Activated CD4-positive, alpha-beta T cell treated with anti-CD3 and anti-CD28 coated beads for 36 hours (primary cell): ENCODE data around the gene GSPT1. TPM values are rescaled to one million over a fixed set of nuclear protein-coding genes. Genes with fewer than 3 reads are reported as not detected.
A peak's percentile ranks its signal among the peaks of the same experiment; 100 is the strongest.
"Not testable (repeated sequence)": the region's sequence is repeated elsewhere in the genome, so short reads cannot be mapped to it uniquely, and the experiment has no call there.

Source experiments
- ATAC-seq: fragments of 200-7000 bp; cut with Tn5 transposase; one replicate; pipeline ENCODE4 v1.10.0; 2021; ENCODE audit warnings: mild to moderate bottlenecking, moderate library complexity
- CTCF ChIA-PET: fragments of 350-600 bp; sonication (Branson Sonifier 250); formaldehyde crosslinking; loops from one replicate; lab custom pipeline; 2021; ENCODE audit warnings: antibody characterized with exemption; lab: Charles Lee
- POLR2A ChIA-PET: fragments of 350-600 bp; sonication (Branson Sonifier 250); formaldehyde crosslinking; loops from one replicate; lab custom pipeline; 2021; ENCODE audit warnings: antibody characterized with exemption, inconsistent platforms; lab: Charles Lee
- DNase-seq: peaks from one replicate; pipeline ENCODE4 v3.0.0-alpha.2; 2020
- H3K27ac Mint-ChIP-seq: one replicate; pipeline ENCODE4 v1.8.0; 2021; ENCODE audit warnings: mixed read lengths
- H3K27me3 Mint-ChIP-seq: one replicate; pipeline ENCODE4 v1.8.0; 2021; ENCODE audit warnings: mixed read lengths
- H3K36me3 Mint-ChIP-seq: one replicate; pipeline ENCODE4 v1.8.0; 2021; ENCODE audit warnings: low read depth, mixed read lengths
- H3K4me1 Mint-ChIP-seq: one replicate; pipeline ENCODE4 v1.8.0; 2021; ENCODE audit warnings: mixed read lengths
- H3K4me3 Mint-ChIP-seq: one replicate; pipeline ENCODE4 v1.8.0; 2021; ENCODE audit warnings: mild to moderate bottlenecking, moderate library complexity, mixed read lengths
- H3K9me3 Mint-ChIP-seq: one replicate; pipeline ENCODE4 v1.8.0; 2021; ENCODE audit warnings: low read depth, mixed read lengths
- intact Hi-C, 2 experiments: fragments of 100-400 bp; cut with DNase I in 1 of 2; cut with micrococcal nuclease in 1 of 2; formaldehyde crosslinking; loops; one replicate each; pipeline versions ENCODE4 v1.14.2 to v1.15.1; 2022 to 2024; cut with DNase I, micrococcal nuclease
- total RNA-seq, 2 experiments: library from RNA; stranded (reverse); gene quantifications; one replicate each; pipeline ENCODE4 v1.2.3, GENCODE V29; 2021

The GSPT1 gene
- total RNA-seq, 2 experiments from 2014 or later, result 234 to 260 TPM

DNA sequence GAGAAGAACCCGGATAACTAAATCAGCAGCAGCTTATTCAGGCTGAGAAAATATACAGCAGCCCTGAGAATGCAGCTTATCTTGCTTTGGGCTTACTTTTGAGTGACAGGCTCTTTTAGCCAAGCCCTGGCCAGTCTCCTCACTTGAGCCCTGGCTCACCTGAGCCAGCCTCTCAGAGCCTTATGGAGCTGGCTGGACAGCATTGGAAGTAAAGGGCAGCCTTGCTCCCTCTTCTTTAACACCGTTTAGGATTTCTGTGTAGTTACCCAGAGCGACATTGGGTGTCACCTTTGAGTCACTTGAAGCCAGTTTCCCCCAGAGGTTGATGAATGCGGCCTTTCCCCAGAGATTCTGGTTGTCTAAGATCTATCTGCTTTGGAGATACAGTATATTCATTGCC lies 33.8 kb upstream of the GSPT1 start:
- no peaks in the 10 kb centered on the region for H3K9me3 Mint-ChIP-seq
- H3K4me3 Mint-ChIP-seq, result no peak overlapping the region
- ATAC-seq, result peak; percentile 69
- no peak overlapping the region for H3K27ac Mint-ChIP-seq
- H3K27me3 Mint-ChIP-seq, result no peaks in the 10 kb centered on the region
- ChIA-PET CTCF (interaction anchor here (0.6 to 1.9 kb wide), 7 partner anchors 114 to 553 kb away, joined by 3 to 15 read pairs (median 3); no protein-coding TSS in a partner anchor), POLR2A (no interaction called here)
- H3K36me3 Mint-ChIP-seq, result no peaks in the 10 kb centered on the region
- intact Hi-C loops, result loop anchor here (1.0 kb wide), 2 partner anchors 118 to 119 kb away; no protein-coding TSS in a partner anchor
- no peaks in the 10 kb centered on the region for H3K4me1 Mint-ChIP-seq
- DNase-seq, result peak; percentile 25

DNA sequence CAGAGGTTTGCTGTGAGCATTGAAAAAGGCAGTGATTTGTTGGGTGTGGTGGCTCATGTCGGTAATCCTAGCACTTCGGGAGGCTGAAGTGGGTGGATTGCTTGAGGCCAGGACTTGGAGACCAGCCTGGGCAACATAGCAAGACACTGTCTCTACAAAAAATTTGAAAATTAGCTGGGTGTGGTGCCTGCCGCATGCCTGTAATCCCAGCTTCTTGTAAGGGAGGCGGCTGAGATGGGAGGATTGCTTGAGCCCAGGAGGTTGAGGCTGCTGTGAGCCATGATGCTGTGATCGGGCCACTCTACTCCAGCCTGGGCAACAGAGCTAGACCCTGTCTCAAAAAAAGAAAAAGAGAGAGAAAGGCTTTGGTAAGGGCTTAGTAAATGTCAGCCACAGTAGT lies 33.1 kb upstream of the GSPT1 start:
- no peaks in the 10 kb centered on the region for H3K4me1 Mint-ChIP-seq
- ChIA-PET POLR2A (no interaction called here), CTCF (interaction anchor here (0.6 to 1.9 kb wide), 8 partner anchors 115 to 552 kb away, joined by 3 to 15 read pairs (median 3); no protein-coding TSS in a partner anchor)
- no peak overlapping the region for H3K27ac Mint-ChIP-seq
- H3K27me3 Mint-ChIP-seq, result no peaks in the 10 kb centered on the region
- DNase-seq (no peak), ATAC-seq (no peak)
- intact Hi-C loops, result loop anchor here (1.0 kb wide), 2 partner anchors 118 to 119 kb away; no protein-coding TSS in a partner anchor
- no peak overlapping the region for H3K4me3 Mint-ChIP-seq
- no peaks in the 10 kb centered on the region for H3K36me3 Mint-ChIP-seq
- H3K9me3 Mint-ChIP-seq, result no peaks in the 10 kb centered on the region

DNA sequence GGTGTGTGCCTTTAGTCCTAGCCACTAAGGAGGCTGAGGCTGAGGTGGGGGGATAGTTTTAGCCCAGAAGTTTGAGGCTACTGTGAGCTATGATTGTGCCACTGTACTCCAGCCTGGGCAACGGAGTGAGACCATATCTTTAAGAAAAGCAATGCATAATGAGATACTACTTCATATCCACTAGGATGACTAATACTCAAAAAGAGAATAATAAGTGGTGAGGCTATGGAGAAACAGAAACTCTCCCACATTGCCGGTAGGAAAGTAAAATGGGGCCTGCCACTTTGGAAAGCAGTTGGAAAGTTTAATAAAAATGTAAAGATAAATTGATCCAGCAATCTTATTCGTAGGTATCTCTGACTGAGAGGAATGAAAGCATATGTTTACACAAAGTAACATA lies 30.7 kb upstream of the GSPT1 start:
- Mint-ChIP-seq H3K4me1 (no peaks in the 10 kb centered on the region), H3K27me3 (no peaks in the 10 kb centered on the region), H3K4me3 (no peak overlapping the region), H3K9me3 (no peaks in the 10 kb centered on the region), H3K27ac (no peak overlapping the region), H3K36me3 (no peaks in the 10 kb centered on the region)
- intact Hi-C loops, result no loop called here
- ChIA-PET POLR2A (no interaction called here), CTCF (interaction anchor here (0.8 to 1.0 kb wide), 2 partner anchors 122 to 488 kb away, joined by 4 read pairs; no protein-coding TSS in a partner anchor)
- ATAC-seq (no peak), DNase-seq (no peak)

DNA sequence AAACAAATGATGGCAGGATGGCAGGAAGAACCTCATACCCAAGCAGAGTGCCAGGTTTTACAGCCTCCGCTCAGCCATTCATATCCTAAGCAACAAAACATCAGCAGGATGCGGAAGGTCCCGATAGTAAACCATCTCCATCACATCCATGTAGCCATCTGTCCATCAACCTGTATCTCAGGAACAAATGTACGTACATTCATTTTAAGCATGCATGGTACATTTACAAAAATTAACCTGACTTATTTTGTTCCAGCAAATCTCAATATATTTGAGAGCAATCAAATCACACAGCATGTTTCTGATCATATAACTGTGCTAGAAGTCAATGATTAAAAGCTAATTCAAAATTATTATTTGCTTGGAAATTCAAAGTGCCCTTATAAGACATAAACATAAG lies 26.2 kb upstream of the GSPT1 start, which contains the start of gene NPIPB2:
Gene NPIPB2, minus strand, starts transcription at position 101 of the 400 bp plus-strand sequence. Its CDS starts 0 bp downstream, at position 101.
- POLR2A ChIA-PET, intact Hi-C loops, H3K36me3 Mint-ChIP-seq, H3K4me3 Mint-ChIP-seq, H3K9me3 Mint-ChIP-seq, H3K27me3 Mint-ChIP-seq, ATAC-seq, DNase-seq, CTCF ChIA-PET, H3K4me1 Mint-ChIP-seq, H3K27ac Mint-ChIP-seq: not testable (repeated sequence)

DNA sequence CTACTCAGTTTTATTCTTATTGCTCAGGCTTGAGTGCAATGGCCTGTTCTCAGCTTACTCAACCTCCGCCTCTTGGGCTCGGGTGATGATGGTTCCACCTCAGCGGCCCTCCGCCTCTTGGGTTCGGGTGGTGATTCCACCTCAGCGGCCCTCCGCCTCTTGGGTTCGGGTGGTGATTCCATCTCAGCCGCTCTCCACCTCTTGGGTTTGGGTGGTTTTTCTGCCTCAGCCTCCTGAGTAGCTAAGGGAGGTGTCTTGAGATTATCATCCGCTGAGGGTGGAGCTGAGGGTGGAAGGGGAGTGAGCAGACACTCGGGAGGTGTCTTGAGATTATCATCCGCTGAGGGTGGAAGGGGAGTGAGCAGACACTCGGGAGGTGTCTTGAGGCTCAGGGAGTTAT lies 11.6 kb upstream of the GSPT1 start:
- ATAC-seq, H3K4me1 Mint-ChIP-seq, H3K9me3 Mint-ChIP-seq, H3K27me3 Mint-ChIP-seq, H3K36me3 Mint-ChIP-seq, DNase-seq, intact Hi-C loops, H3K4me3 Mint-ChIP-seq, POLR2A ChIA-PET, CTCF ChIA-PET, H3K27ac Mint-ChIP-seq: not testable (repeated sequence)

DNA sequence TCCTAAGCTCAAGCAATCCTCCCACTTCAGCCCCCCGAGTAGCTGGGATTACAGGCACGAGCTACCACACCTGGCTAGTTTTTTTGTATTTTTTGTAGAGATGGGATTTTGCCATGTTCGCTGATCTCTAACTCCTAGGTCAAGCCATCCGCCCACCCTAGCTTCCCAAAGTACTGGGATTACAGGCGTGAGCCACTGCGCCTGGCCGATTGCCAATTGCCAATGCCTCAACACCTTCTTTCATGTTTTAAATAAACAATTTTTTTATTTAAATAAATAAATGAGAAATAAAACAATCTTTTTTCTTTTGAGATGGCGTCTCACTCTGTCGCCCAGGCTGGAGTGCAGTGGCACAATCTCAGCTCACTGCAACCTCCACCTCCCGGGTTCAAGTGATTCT lies 8.3 kb upstream of the GSPT1 start:
- CTCF ChIA-PET, intact Hi-C loops, POLR2A ChIA-PET, H3K4me1 Mint-ChIP-seq, H3K27me3 Mint-ChIP-seq, H3K27ac Mint-ChIP-seq, ATAC-seq, H3K9me3 Mint-ChIP-seq, DNase-seq, H3K36me3 Mint-ChIP-seq, H3K4me3 Mint-ChIP-seq: not testable (repeated sequence)

DNA sequence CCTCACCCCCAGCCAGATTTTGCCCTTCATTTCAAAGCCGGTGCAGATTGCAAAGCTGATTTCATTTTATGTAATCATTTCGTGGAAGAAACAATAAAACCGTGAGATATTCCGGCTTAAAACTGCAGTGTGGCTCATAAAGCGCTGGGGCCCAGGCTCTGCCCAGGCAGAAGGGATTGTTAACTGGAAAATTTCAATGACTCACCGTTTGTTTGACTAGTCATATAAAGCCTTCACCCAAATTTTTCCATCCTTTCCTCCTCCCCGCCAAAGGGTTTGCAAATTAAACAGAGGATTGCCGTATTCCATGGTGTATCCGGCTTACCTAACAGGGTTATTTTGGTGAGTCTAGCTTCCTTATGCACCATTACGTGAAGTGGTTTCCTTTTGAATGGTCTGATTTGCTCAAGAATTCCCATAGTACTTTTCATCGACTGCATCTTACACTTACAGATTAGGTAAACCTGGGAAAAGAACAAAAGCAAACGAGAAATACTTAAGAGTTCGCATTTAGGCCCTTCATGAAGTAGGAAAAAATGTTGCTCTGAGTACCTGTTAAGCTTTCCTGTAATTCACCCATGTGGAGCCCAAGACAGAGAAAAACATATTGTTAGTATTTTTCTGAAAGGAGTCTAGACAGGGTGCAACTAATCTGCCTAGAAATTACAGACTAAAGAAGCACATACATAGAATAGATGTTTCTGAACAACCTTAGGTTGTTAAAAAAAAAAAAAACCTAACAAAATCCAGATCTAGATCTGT lies 949 bp upstream of the GSPT1 start:
- Mint-ChIP-seq H3K4me1 (peaks cover 30% of the 10 kb centered on the region), H3K4me3 (peak overlapping the region; percentile 85), H3K27ac (peak overlapping the region; percentile 89), H3K36me3 (peaks cover 26% of the 10 kb centered on the region), H3K27me3 (no peaks in the 10 kb centered on the region), H3K9me3 (no peaks in the 10 kb centered on the region)
- intact Hi-C loops, result loop anchor here (1.0 to 10.0 kb wide), 14 partner anchors 60 to 972 kb away; partner anchors contain the start of genes SNX29 (in 2 of the 2), CLEC16A (in 1 of the 2), CPPED1 (in 1 of the 2) and LITAF (in 1 of the 2)
- DNase-seq (no peak), ATAC-seq (no peak)
- POLR2A ChIA-PET, result interaction anchor here (1.2 kb wide), 1 partner anchor 619 kb away, joined by 3 read pairs; no protein-coding TSS in a partner anchor
- CTCF ChIA-PET, result interaction anchor here (0.6 to 1.2 kb wide), 2 partner anchors 20 to 56 kb away, joined by 3 to 5 read pairs; no protein-coding TSS in a partner anchor

DNA sequence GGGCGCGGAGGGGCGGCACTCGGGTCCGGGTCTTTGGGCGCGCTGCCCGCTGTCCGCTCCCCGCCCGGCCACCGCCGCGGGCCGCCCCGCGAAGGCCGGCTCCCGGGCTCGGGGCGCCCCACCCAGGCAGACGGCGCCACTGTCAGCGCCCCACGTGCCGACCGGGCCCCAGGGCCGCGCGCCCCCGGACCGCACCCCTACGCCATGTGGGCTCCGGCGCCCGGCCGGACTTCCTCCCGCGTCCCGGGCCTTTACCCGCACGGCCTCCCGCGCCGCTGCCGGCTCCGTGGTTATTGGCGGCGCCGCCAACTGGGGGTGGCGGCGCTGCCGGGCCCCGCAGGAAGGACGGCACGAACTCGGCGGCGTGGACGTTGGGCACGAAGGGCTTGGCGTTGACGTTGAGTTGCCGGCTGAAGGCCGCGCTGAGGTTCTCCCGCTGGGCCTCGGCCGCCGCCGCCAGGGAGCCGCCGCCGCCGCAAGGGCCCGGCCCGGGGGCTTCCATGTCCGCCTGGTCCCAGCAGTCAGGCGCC lies 577 bp downstream of the GSPT1 start:
- intact Hi-C loops, result loop anchor here (2.0 to 10.0 kb wide), 6 partner anchors 150 to 662 kb away; partner anchors contain the start of gene LITAF (in 2 of the 2)
- no peaks in the 10 kb centered on the region for H3K27me3 Mint-ChIP-seq
- DNase-seq (peak; percentile 65), ATAC-seq (no peak)
- peak overlapping the region; percentile 89 for H3K4me3 Mint-ChIP-seq
- H3K27ac Mint-ChIP-seq, result peak overlapping the region; percentile 96
- no peaks in the 10 kb centered on the region for H3K9me3 Mint-ChIP-seq
- H3K36me3 Mint-ChIP-seq, result peaks cover 34% of the 10 kb centered on the region
- POLR2A ChIA-PET, result interaction anchor here (0.7 kb wide), 1 partner anchor 28 kb away, joined by 3 read pairs; no protein-coding TSS in a partner anchor
- CTCF ChIA-PET, result interaction anchor here (0.7 to 1.2 kb wide), 3 partner anchors 19 to 180 kb away, joined by 3 to 4 read pairs (median 3); partner anchors contain the start of gene TXNDC11
- H3K4me1 Mint-ChIP-seq, result peaks cover 39% of the 10 kb centered on the region

DNA sequence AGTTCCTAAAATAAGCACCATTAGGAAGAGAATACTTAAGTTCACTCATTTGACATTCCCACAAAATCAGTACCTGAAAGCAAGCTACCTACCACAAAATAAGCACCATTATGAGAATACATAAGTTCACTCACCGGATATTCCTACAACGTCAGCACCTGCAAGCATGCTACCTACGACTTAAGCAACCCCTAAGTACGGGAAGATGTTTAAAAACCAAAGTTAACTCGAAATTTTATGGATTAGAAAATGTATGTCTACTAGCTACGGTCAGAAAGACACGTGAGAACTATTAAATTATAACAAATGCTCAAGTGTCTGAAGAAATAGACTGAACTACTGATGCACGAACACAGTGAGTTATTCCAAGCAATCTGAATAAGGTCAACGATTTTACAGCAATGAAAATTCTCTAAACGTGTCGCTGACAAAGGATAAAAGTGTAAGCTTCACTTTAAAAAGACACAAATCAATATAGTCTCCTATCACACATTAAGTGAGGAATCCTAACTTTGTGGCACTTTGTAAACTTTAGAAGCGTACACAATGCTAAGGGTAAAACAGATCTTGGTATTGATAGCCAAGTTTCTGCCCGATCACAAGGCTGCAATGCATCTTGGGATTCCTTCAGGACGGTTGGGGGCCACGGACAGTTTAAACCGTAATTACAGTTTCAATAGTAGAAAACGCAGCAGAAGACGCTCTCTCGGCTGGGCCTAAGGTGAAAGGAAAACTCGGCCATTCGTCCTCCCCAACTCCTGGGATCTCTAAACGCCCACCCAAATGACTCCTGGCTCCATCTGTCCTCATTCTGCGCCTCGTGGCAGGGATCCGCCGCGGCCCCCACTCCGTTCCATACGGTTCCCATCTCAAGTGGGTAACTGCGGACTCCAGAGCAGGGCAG lies 1.3 kb downstream of the GSPT1 start:
- DNase-seq (peak; percentile 63), ATAC-seq (no peak)
- Mint-ChIP-seq H3K4me1 (peaks cover 45% of the 10 kb centered on the region), H3K9me3 (no peaks in the 10 kb centered on the region), H3K27ac (peak overlapping the region; percentile 96), H3K27me3 (no peaks in the 10 kb centered on the region), H3K36me3 (peaks cover 36% of the 10 kb centered on the region), H3K4me3 (peak overlapping the region; percentile 89)
- intact Hi-C loops, result loop anchor here (1.0 to 10.0 kb wide), 9 partner anchors 63 to 662 kb away; partner anchors contain the start of genes LITAF (in 2 of the 2) and RSL1D1 (in 1 of the 2)
- ChIA-PET POLR2A (interaction anchor here (0.6 to 0.8 kb wide), 4 partner anchors 62 to 820 kb away, joined by 3 to 4 read pairs (median 3); partner anchors contain the start of gene SNX29), CTCF (interaction anchor here (1.1 to 1.5 kb wide), 2 partner anchors 26 to 65 kb away, joined by 3 to 4 read pairs; no protein-coding TSS in a partner anchor)

DNA sequence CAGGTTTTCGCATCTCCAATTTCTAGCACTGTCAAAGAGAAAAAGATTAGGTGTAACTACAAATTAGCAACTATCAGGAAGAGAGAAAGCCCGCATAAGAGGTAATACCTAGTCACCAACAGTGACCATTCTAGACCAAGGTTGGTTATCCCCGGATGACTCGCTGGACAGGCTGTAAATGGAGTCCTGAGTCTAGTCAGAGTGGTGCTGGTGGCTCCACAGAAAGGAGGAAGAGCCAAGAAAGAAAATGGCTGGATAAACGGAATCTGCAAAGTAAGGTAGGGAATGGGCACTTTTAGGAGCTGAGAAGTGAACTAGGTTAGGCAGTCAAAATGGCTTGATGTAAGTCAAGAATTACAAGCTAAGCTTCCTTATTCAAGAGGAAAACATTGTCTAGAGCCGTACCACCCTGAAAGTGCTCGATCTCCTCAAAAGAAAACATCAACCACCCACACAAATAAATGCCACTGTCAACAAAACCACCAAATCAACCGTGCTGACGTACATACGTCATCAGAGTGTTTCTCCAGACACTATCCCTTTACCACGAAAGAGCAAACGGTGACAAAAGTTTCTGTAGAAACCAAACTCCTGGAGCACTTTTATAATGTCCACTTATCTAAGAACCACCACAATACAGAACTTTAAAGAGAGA lies 2.2 kb downstream of the GSPT1 start:
- peak overlapping the region; percentile 89 for H3K4me3 Mint-ChIP-seq
- H3K27me3 Mint-ChIP-seq, result no peaks in the 10 kb centered on the region
- POLR2A ChIA-PET, result interaction anchor here (0.6 to 0.8 kb wide), 3 partner anchors 63 to 819 kb away, joined by 3 to 4 read pairs (median 3); partner anchors contain the start of gene SNX29
- peaks cover 52% of the 10 kb centered on the region for H3K4me1 Mint-ChIP-seq
- no peaks in the 10 kb centered on the region for H3K9me3 Mint-ChIP-seq
- intact Hi-C loops, result loop anchor here (1.0 to 10.0 kb wide), 8 partner anchors 62 to 661 kb away; partner anchors contain the start of genes LITAF (in 2 of the 2) and RSL1D1 (in 1 of the 2)
- H3K27ac Mint-ChIP-seq, result peak overlapping the region; percentile 96
- peaks cover 43% of the 10 kb centered on the region for H3K36me3 Mint-ChIP-seq
- ATAC-seq, result no peak
- CTCF ChIA-PET, result interaction anchor here (0.5 to 1.5 kb wide), 5 partner anchors 25 to 202 kb away, joined by 3 to 5 read pairs (median 3); no protein-coding TSS in a partner anchor
- DNase-seq, result peak; percentile 21
